ENCODE measurements around the gene CDKAL1.

DNA sequence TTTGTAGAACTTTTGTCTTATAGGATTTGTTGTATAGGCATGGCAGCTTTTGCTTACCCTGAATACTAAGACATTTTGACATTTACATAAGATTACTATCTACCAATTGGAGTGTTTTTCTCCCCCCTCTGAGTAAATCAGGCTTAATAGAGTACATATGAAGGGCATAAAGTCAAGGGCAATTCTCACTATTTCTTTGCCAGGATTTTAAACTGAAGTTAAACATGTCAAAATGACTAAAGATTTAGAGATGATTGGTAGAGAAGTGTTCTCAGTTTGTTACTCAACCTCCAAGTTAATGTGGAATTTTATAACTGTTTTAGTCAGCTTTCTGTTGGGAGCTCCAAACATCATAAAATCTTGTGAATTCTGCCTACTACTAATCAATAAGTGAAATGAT lies 157.8 kb downstream of the CDKAL1 start:
- TF ChIP-seq, protein P1, sequence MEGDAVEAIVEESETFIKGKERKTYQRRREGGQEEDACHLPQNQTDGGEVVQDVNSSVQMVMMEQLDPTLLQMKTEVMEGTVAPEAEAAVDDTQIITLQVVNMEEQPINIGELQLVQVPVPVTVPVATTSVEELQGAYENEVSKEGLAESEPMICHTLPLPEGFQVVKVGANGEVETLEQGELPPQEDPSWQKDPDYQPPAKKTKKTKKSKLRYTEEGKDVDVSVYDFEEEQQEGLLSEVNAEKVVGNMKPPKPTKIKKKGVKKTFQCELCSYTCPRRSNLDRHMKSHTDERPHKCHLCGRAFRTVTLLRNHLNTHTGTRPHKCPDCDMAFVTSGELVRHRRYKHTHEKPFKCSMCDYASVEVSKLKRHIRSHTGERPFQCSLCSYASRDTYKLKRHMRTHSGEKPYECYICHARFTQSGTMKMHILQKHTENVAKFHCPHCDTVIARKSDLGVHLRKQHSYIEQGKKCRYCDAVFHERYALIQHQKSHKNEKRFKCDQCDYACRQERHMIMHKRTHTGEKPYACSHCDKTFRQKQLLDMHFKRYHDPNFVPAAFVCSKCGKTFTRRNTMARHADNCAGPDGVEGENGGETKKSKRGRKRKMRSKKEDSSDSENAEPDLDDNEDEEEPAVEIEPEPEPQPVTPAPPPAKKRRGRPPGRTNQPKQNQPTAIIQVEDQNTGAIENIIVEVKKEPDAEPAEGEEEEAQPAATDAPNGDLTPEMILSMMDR (IDR thresholded peaks at IDR 0.05): no peak
- TF ChIP-seq POLR2A (IDR thresholded peaks at IDR 0.05) (no peak), EP300 (IDR thresholded peaks at IDR 0.05) (no peak), POLR2AphosphoS5 (IDR thresholded peaks at IDR 0.05) (no peak)
